Ovary (tissue), 3 donors: Measurements from ENCODE around the gene ARHGAP44.
A peak's percentile ranks its signal among the peaks of the same experiment; 100 is the strongest.

ENCODE experiments used
- CTCF ChIP-seq, 3 donors: fragments of 450-650 bp in 2 of 3; fragments of 200-600 bp in 1 of 3; IDR thresholded peaks; one replicate each; pipeline versions ENCODE4 v1.5.1 to v1.8.0; 2016 to 2022; ENCODE audit warnings: antibody characterized with exemption in 3 of 3, mild to moderate bottlenecking in 1 of 3
- EP300 ChIP-seq: sonication (generic); formaldehyde crosslinking; IDR thresholded peaks from one replicate; pipeline ENCODE4 v1.6.1; 2017; ENCODE audit warnings: antibody characterized with exemption
- POLR2A ChIP-seq: fragments of 450-650 bp; IDR thresholded peaks from one replicate; pipeline ENCODE4 v1.6.1; 2017; ENCODE audit warnings: antibody characterized with exemption, mild to moderate bottlenecking, moderate library complexity
- donor health status: DM: no; HTN: no; CAD: no.

- TF ChIP-seq POLR2A = no peak
- TF ChIP-seq CTCF (IDR thresholded peaks at IDR 0.05) = peak; percentile 52 to 86 (median 63)
- no peak for TF ChIP-seq EP300
Observed at GRCh38 chr17:13024526-13025257, 235.4 kb downstream of the ARHGAP44 start.
